Prostate gland (tissue), 2 donors: Measurements from ENCODE around the gene CTIF.

Experiments
- POLR2A ChIP-seq: fragments of 450-650 bp; IDR thresholded peaks from one replicate; pipeline ENCODE4 v1.6.1; 2016; ENCODE audit warnings: antibody characterized with exemption, mild to moderate bottlenecking
- POLR2AphosphoS5 ChIP-seq: sonication (generic); formaldehyde crosslinking; IDR thresholded peaks from one replicate; pipeline ENCODE4 v1.6.1; 2017; ENCODE audit warnings: antibody characterized with exemption
- TF ChIP-seq, protein P1 (sequence below), 4 experiments: fragments of 200-600 bp in 2 of 4; fragments of 450-650 bp in 2 of 4; sonication (generic) in 2 of 4; IDR thresholded peaks; 1 replicate in 3 of 4; 2 replicates in 1 of 4; pipeline ENCODE4 v1.5.1; 2016 to 2019; ENCODE audit warnings: antibody characterized with exemption in 4 of 4, mild to moderate bottlenecking in 2 of 4, moderate library complexity in 2 of 4

DNA sequence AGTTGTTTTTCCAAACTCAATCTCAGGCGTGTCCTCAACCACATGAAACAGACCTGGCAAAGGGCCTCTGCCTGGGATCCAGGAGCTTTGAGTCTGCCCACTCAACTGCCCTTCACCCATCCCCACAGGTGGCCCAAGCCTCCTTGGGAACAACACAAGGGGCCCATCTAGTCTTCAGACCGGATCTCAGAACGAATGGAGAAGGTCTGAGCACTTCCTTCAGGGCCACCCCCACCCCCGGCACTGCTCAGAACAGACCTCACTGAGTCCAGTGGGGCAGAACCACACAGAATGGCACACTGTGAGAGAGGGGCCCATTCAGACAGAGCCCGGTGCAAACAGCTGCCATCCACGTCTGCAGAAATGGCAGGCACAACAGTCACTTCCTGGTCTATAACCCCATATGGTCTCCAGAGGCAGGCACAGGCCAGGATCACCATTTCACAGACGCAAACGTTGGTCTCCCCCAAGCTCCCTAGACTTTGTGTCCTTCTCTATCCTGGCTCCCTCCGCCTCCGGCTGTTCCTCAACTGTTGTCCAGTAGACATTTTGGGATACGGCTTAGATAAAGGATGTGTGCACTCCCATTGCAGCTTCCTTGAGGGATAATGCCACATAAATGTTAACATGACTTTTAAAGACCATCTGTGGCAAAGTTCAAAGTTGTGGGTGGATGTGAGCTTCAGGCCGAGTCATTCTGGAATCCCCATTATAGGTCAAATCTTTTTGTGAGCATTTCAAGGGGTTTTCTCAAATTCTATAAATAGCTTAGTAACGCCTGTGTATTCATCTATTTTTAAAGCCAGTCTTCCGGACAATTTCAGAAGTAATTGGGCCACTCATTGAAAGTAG, 262.3 kb downstream of the CTIF start:
- TF ChIP-seq, protein P1, sequence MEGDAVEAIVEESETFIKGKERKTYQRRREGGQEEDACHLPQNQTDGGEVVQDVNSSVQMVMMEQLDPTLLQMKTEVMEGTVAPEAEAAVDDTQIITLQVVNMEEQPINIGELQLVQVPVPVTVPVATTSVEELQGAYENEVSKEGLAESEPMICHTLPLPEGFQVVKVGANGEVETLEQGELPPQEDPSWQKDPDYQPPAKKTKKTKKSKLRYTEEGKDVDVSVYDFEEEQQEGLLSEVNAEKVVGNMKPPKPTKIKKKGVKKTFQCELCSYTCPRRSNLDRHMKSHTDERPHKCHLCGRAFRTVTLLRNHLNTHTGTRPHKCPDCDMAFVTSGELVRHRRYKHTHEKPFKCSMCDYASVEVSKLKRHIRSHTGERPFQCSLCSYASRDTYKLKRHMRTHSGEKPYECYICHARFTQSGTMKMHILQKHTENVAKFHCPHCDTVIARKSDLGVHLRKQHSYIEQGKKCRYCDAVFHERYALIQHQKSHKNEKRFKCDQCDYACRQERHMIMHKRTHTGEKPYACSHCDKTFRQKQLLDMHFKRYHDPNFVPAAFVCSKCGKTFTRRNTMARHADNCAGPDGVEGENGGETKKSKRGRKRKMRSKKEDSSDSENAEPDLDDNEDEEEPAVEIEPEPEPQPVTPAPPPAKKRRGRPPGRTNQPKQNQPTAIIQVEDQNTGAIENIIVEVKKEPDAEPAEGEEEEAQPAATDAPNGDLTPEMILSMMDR (IDR thresholded peaks at IDR 0.05), result no peak
- TF ChIP-seq POLR2A, result no peak
- TF ChIP-seq POLR2AphosphoS5, result no peak
